Panc1 (cell line): ENCODE data around the gene FLT3. TPM values are rescaled to one million over a fixed set of nuclear protein-coding genes. Genes with fewer than 3 reads are reported as not detected.

Experiments used
- ATAC-seq: fragments of 200-7000 bp; cut with Tn5 transposase; 2 replicates; pipeline ENCODE4 v1.9.1; 2020; ENCODE audit warnings: mild to moderate bottlenecking, moderate library complexity
- BruUV-seq: library from RNA; stranded (reverse); fragments of 400-500 nt; replicated peaks from 2 replicates; lab custom pipeline; 2021; lab: Mats Ljungman, UMichigan
- CTCF ChIA-PET: fragments of 300-600 bp; sonication (Branson Sonifier 250); formaldehyde crosslinking; loops from one replicate; lab custom pipeline; 2022; ENCODE audit warnings: antibody characterized with exemption; lab: Charles Lee
- POLR2A ChIA-PET: fragments of 300-600 bp; sonication (Branson Sonifier 250); formaldehyde crosslinking; loops from one replicate; lab custom pipeline; 2022; ENCODE audit warnings: antibody characterized with exemption; lab: Charles Lee
- DNase-seq: peaks from one replicate; pipeline ENCODE4 v3.0.0-alpha.2; 2010; ENCODE audit warnings: low read depth, low spot score
- H3K27ac ChIP-seq: 2 replicates; pipeline ENCODE4 v1.5.1; 2011; ENCODE audit warnings: mild to moderate bottlenecking, low read length, inconsistent platforms
- H3K27me3 ChIP-seq: fragments of 200-500 bp; sonication (Bioruptor generic); 2 replicates; pipeline ENCODE4 v1.6.0; 2014; ENCODE audit warnings: low read length, inconsistent platforms; ENCODE audit not compliant: control insufficient read depth, insufficient read depth
- H3K36me3 ChIP-seq: fragments of 200-500 bp; sonication (Bioruptor generic); 2 replicates; pipeline ENCODE4 v1.5.1; 2014; ENCODE audit warnings: inconsistent platforms, mild to moderate bottlenecking, low read length, moderate library complexity; ENCODE audit not compliant: control insufficient read depth, insufficient read depth
- H3K4me1 ChIP-seq: 2 replicates; pipeline ENCODE4 v1.5.1; 2011; ENCODE audit warnings: inconsistent platforms, mild to moderate bottlenecking, low read length, moderate library complexity; ENCODE audit not compliant: control insufficient read depth, insufficient read depth
- H3K4me3 ChIP-seq, 2 experiments: 2 replicates each; pipeline ENCODE4 v1.5.1; 2011 to 2012; ENCODE audit warnings: low read depth in 2 of 2, low read length in 2 of 2, mild to moderate bottlenecking in 2 of 2, inconsistent platforms in 1 of 2, moderate library complexity in 1 of 2
- H3K9me3 ChIP-seq: fragments of 200-500 bp; sonication (Bioruptor generic); 2 replicates; pipeline ENCODE4 v1.5.1; 2014; ENCODE audit warnings: low read depth, mild to moderate bottlenecking, inconsistent platforms, low read length, moderate library complexity; ENCODE audit not compliant: control insufficient read depth, insufficient read depth
- CTCF ChIP-seq: fragments of 450-650 bp; IDR thresholded peaks from 2 replicates; pipeline ENCODE4 v1.5.1; 2017; ENCODE audit warnings: mild to moderate bottlenecking
- POLR2AphosphoS5 ChIP-seq: IDR thresholded peaks from 2 replicates; pipeline ENCODE4 v1.6.1; 2012; ENCODE audit warnings: mild to moderate bottlenecking, low read depth, low read length, moderate library complexity
- REST ChIP-seq, 2 experiments: IDR thresholded peaks; 2 replicates each; pipeline ENCODE4 v1.6.1; 2011 to 2012; ENCODE audit warnings: low read depth in 2 of 2, control low read depth in 1 of 2, low read length in 1 of 2, mild to moderate bottlenecking in 1 of 2, moderate library complexity in 1 of 2; ENCODE audit not compliant: insufficient read depth in 1 of 2
- SIN3A ChIP-seq: IDR thresholded peaks from 2 replicates; pipeline ENCODE4 v1.6.1; 2012; ENCODE audit warnings: low read depth, mild to moderate bottlenecking, low read length, moderate library complexity, borderline replicate concordance; ENCODE audit not compliant: insufficient read depth
- TCF7L2 ChIP-seq: IDR thresholded peaks from 2 replicates; pipeline ENCODE4 v1.6.1; 2011; ENCODE audit warnings: mild to moderate bottlenecking, low read depth, low read length, inconsistent platforms
- in situ Hi-C: cut with HindIII; loops from 2 replicates; pipeline ENCODE4 v1.10.0; 2016; ENCODE audit warnings: low sequenced_read_pairs, low pct_unique_long_range_greater_than_20kb
- intact Hi-C: fragments of 100-400 bp; cut with micrococcal nuclease; formaldehyde crosslinking; loops from one replicate; pipeline ENCODE4 v1.10.0; 2022; ENCODE audit not compliant: unreplicated experiment
- total RNA-seq: library from RNA; stranded (reverse); gene quantifications from one replicate; pipeline ENCODE4 v1.2.1, GENCODE V29; 2021; ENCODE audit not compliant: unreplicated experiment

FLT3 gene
- total RNA-seq, 1 experiment from 2014 or later: 0.08 TPM

- H3K4me3 ChIP-seq: no peak overlapping the region
- in situ Hi-C loops (no loop called here), intact Hi-C loops (no loop called here)
- POLR2A ChIA-PET: no interaction called here
- no TSS peak for BruUV-seq
- no peaks in the 10 kb centered on the region for H3K4me1 ChIP-seq
- no peaks in the 10 kb centered on the region for H3K36me3 ChIP-seq
- peaks cover 16% of the 10 kb centered on the region for H3K27me3 ChIP-seq
- TF ChIP-seq CTCF: no peak
- no peak for TF ChIP-seq SIN3A
- no peak for TF ChIP-seq POLR2AphosphoS5
- no peak for TF ChIP-seq TCF7L2
- no peak for TF ChIP-seq REST (IDR thresholded peaks at IDR 0.05; ENCODE audit: insufficient read depth in 1 of 2, low read depth in 2 of 2, low read length in 1 of 2)
- CTCF ChIA-PET: no interaction called here
- DNase-seq: no peak
- H3K27ac ChIP-seq: no peak overlapping the region
- H3K9me3 ChIP-seq: no peaks in the 10 kb centered on the region
- no peak for ATAC-seq
Observed at GRCh38 chr13:28048768-28049167, 51.6 kb downstream of the FLT3 start.

- TF ChIP-seq REST (IDR thresholded peaks at IDR 0.05; ENCODE audit: insufficient read depth in 1 of 2, low read depth in 2 of 2, low read length in 1 of 2) (no peak), SIN3A (no peak), POLR2AphosphoS5 (no peak), CTCF (no peak), TCF7L2 (no peak)
- H3K4me1 ChIP-seq: no peaks in the 10 kb centered on the region
- no peak for ATAC-seq
- no peak overlapping the region for H3K4me3 ChIP-seq
- no TSS peak for BruUV-seq
- no peak for DNase-seq
- H3K27ac ChIP-seq: no peak overlapping the region
- ChIA-PET POLR2A (no interaction called here), CTCF (no interaction called here)
- intact Hi-C loops (no loop called here), in situ Hi-C loops (no loop called here)
- peaks cover 16% of the 10 kb centered on the region for H3K27me3 ChIP-seq
- H3K9me3 ChIP-seq: no peaks in the 10 kb centered on the region
- no peaks in the 10 kb centered on the region for H3K36me3 ChIP-seq
Observed at GRCh38 chr13:28047757-28048388, 52.5 kb downstream of the FLT3 start.
